Measurements from ENCODE around the gene GINS2. TPM values are rescaled to one million over a fixed set of nuclear protein-coding genes. Genes with fewer than 3 reads are reported as not detected.
A peak's percentile ranks its signal among the peaks of the same experiment; 100 is the strongest.

The GINS2 gene
- total RNA-seq, 1 experiment from 2014 or later: 52.7 TPM

GRCh38 chr16:85729452-85730185 lies 40.9 kb upstream of the GINS2 start:
- H2BK20ac ChIP-seq (ENCODE audit: low read depth, low read length, poor library complexity, severe bottlenecking): no peak overlapping the region
- Mint-ChIP-seq H3K9me3 (no peaks in the 10 kb centered on the region; a peak in 1 of 5 replicates), H3K27ac (peak overlapping the region in 2 of 3 experiments; percentile 23 to 50; a peak in 2 of 7 replicates), H3K27me3 (ENCODE audit: low read depth) (peaks cover 3% of the 10 kb centered on the region; the same call in 1 of the 2 replicates), H3K36me3 (ENCODE audit: insufficient read depth in 1 of 3, low read depth in 3 of 3) (no peaks in the 10 kb centered on the region; a peak in 1 of 7 replicates), H3K4me3 (no peak overlapping the region), H3K4me1 (peaks cover 18 to 21% of the 10 kb centered on the region in 2 experiments)
- H2BK120ac ChIP-seq (ENCODE audit: low read depth, low read length, poor library complexity, severe bottlenecking): no peak overlapping the region
- WGBS (ENCODE audit: extremely low coverage, insufficient read length, low lambda C conversion rate): no CpG with 5 or more reads among the region's 16 CpGs
- no peaks in the 10 kb centered on the region for H3K27me3 ChIP-seq (ENCODE audit: insufficient read depth, low read length)
- DNase-seq: no peak
- H3K4ac ChIP-seq (ENCODE audit: low read depth, low read length): no peak overlapping the region
- H3K23me2 ChIP-seq (ENCODE audit: insufficient read length, low read depth, low read length, poor library complexity, severe bottlenecking): no peaks in the 10 kb centered on the region
- no peak for TF ChIP-seq CTCF (conservative IDR thresholded peaks at IDR 0.05)
- H2BK5ac ChIP-seq (ENCODE audit: insufficient read length, low read length): no peak overlapping the region
- no peak overlapping the region for H2BK12ac ChIP-seq (ENCODE audit: insufficient read length, low read depth, low read length)
- no peak overlapping the region for H4K91ac ChIP-seq (ENCODE audit: insufficient read length, low read depth, low read length)
- H3K23ac ChIP-seq (ENCODE audit: insufficient read length, low read depth, low read length): no peak overlapping the region
- H3K27ac ChIP-seq (ENCODE audit: insufficient read length, low read depth, low read length): no peak overlapping the region
- H3K18ac ChIP-seq (ENCODE audit: insufficient read length, low read depth, low read length): no peak overlapping the region
- no peaks in the 10 kb centered on the region for H4K20me1 ChIP-seq (ENCODE audit: control insufficient read depth, insufficient read depth, insufficient read length)
- no peaks in the 10 kb centered on the region for H3K9me3 ChIP-seq (ENCODE audit: control insufficient read depth, low read depth, low read length)
- H3K14ac ChIP-seq (ENCODE audit: insufficient read depth, low read length): no peak overlapping the region
- H3K4me2 ChIP-seq (ENCODE audit: insufficient read depth, insufficient read length, low read length): no peak overlapping the region
- no peaks in the 10 kb centered on the region for H3K79me2 ChIP-seq (ENCODE audit: insufficient read depth, low read length)
- no peak overlapping the region for H4K8ac ChIP-seq (replicated peaks; ENCODE audit: insufficient read length, low read depth, low read length)
- H2BK15ac ChIP-seq (ENCODE audit: low read depth, low read length): no peak overlapping the region
- H3K56ac ChIP-seq (ENCODE audit: insufficient read length, low read depth, low read length): no peak overlapping the region
- H2AK5ac ChIP-seq (ENCODE audit: insufficient read length, low read length): no peak overlapping the region
- H2AFZ ChIP-seq (ENCODE audit: low read length): no peak overlapping the region
- no peaks in the 10 kb centered on the region for H3K79me1 ChIP-seq (ENCODE audit: insufficient read depth, low read depth, low read length, poor library complexity, severe bottlenecking)
- no peak overlapping the region for H4K5ac ChIP-seq (ENCODE audit: insufficient read length, low read depth, low read length)
- no peaks in the 10 kb centered on the region; the same call in 1 of the 2 replicates for H3K4me1 ChIP-seq (ENCODE audit: insufficient read depth, low read length)
- no peak overlapping the region for H3T11ph ChIP-seq (ENCODE audit: low read length)
- H3K9ac ChIP-seq (ENCODE audit: extremely low read depth, insufficient read length, low read length): no peak overlapping the region
